CD4-positive, alpha-beta T cell treated with Interleukin-17A for 1 hour (primary cell): ENCODE measurements around the gene RYR2.

Experiments used
- DNase-seq: peaks from one replicate; pipeline ENCODE4 v3.0.0-alpha.2; 2020

The RYR2 gene

DNA sequence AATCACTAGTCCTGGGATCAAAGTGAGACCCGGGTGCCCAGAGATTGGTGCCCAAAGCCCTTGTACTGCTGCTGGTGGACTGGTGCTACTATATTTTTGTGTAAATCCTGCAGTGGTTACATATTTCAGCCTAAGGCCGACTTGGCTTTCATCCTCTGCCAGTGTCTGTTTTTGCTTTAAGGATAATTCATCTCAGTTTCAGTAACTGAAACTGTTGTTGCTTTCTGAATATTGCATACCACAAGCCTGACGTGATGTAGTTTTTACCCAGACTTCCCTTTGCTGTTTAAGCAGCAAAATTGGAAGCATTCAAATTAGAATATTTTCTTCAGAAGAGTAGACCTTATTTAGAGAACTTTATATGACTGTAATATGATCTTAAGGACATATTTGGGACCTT lies 341.8 kb downstream of the RYR2 start:
- no peak for DNase-seq

DNA sequence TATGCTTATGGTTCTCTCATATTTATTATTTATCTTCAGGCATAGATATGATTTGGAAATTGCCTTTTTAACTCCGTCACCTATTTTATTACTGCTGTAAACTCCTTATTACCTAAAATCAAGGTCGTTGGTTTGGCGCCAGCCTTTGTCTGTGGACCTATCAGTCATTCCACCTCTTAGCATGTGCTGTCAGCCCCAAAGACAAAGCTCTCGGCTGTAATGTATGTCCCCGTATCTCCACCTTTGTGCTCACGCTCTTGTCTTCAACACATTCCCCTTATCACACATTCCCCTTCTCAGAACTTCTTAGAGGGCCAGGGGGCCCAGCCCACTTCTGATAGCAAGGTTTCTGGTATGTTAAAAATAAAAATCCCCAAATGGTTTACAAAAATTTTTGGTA lies 342.2 kb downstream of the RYR2 start:
- no peak for DNase-seq

DNA sequence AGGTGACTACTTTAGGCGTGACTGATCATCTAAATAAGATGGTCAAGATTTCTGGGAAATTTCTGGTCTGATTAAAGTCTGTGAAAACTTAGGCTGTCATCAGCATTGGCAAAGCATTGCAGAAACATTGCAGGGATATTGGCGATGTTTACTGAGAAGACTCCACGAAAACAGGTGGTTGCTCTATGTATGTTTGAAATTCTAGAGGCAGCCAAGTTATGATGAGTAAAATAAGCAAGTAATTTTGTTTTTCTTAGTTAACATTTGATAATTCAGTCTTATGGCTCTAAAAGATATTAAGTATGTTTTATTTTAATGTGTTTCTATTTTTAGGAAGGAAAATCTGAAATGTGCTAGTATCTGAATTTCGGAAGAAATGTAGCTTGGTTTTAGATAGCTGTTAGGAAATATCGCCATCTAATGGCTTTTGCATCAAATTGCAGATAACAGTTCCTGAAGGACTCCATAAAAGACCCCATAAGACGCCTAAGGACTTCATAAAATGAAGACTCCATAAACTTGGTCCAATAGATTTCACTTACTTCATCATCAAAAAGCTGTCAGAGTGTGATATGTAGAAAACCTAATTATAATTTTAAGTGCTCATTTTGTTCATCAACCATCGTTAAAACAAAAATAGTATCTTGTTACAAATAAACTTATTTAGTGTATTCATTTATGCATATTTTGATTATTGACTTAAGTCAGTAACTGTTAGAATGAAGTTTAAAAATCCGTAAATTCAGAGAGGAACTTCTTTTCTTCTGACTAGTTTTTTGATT lies 344.6 kb downstream of the RYR2 start:
- no peak for DNase-seq

DNA sequence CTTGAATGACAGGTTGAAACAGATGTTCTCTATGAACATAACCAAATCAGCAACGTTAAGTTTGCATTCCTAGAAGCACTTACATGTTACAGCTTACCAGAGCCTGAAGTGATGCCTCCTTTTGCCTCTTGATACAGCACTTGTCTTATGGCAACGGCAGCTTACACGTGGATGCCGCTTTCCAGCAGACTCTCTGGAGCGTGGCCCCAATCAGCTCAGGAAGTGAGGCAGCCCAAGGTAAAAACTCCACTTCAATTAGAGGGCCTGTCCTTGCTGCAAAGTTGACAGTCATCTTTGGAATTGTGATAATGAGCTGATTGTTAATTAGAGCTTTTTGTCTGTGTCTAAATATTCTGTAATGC lies 345.1 kb downstream of the RYR2 start:
- DNase-seq, result no peak

DNA sequence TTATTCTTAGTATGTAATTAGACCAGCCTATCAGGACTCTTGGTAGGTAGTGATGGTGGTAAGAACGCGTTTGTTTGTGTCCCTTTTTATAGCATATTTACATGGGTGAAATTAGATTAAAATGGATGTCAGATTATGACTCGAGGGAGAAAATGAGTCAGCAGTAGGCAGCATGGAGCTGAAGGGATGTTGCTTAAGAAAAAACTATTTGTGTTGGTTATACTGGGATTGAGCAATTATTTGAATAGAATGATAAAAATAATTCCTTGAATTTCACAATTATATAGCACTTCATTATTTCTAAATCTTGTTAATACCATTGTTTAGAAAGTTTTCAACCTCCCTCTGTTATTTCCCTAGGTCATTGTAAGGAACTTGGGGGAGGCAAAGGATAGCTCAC lies 348.8 kb downstream of the RYR2 start:
- no peak for DNase-seq

DNA sequence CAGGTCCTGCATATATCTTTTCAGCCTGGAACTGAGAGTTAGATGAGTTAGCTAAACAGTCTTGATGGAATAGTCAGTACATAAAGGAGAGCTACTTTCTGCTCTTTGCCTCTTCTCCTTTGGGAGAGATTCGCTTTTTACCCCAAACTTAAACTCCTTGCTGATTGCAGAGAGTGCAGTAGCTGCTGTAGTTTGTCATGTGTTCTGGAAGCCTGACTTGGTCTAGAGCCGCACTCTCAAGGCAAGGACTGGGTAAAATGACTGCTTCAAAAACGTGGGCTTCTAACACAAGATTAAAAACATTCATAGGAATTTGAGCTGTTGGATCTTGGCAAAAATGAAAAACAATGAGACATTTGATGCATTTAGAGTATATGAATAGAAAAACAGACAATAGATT lies 351.6 kb downstream of the RYR2 start:
- DNase-seq, result no peak

DNA sequence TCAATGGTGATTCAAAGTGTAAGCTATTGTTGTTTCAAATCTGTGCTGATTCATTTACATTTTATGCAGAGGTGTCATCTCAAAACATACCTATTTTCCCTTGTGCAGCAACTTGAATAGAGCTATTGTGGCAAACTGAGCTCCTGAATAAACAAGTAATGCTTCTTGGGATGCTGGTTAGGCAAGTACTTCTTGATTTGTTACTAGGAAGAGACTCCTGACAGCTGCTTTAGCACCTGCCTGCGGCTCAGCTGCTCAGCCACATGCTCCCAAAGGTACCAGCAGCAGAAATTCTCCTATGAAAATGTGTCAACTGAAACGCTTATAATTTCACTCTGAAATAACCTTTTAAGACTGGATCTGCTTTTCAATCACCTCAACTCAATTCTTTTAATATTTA lies 352.3 kb downstream of the RYR2 start:
- no peak for DNase-seq

DNA sequence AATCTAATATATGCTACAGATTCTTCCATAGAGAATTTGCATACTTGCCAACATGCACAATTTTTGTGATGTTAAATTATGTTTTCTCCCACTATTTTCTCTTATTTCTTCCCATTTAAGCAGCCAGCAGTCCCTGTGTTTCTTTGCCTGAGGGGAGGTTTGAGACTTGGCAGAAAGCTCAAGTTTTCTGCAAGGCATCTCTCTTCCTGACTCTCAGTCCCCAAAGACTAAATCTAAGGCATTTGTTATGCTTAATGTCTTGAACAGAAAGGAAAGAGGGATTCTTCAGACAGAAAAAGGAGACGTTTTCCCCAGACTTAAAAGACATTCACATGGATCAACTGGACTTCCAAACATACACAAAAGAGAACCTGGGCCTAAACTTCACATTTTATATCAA lies 354.4 kb downstream of the RYR2 start:
- DNase-seq, result no peak

DNA sequence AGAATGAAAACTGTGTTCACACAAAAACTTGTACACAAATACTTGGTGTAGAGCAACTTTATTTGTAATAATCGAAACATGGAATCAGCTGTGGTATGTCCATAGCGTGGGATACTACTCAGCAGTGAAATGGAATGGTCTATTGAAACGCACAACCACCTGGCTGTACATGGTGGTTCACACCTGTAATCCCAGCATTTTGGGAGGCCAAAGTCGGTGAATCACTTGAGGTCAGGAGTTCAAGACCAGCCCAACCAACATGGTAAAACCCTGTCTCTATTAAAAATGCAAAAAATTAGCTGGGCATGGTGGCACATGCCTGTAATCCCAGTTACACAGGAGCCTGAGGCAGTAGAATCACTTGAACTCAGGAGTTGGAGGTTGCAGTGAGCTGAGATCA lies 356.8 kb downstream of the RYR2 start:
- DNase-seq, result no peak

DNA sequence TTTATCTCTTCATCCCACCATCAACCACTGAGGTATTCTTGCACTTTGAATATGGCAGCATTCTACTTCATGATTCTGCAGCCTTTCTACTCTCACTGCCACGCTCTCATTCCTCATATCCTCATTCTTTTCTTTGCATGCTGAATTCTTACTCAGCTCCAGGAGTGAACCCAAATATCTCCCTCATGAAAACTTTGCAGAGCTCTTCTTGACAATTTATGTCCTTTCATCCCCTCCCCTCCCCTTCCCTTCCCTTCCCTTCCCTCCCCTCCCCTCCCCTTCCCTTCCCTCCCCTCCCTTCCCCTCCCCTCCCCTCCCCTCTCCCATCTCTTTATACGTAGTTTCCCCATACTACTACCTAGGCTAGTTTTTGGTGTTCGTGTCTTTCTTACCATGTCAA lies 363.9 kb downstream of the RYR2 start:
- no peak for DNase-seq

DNA sequence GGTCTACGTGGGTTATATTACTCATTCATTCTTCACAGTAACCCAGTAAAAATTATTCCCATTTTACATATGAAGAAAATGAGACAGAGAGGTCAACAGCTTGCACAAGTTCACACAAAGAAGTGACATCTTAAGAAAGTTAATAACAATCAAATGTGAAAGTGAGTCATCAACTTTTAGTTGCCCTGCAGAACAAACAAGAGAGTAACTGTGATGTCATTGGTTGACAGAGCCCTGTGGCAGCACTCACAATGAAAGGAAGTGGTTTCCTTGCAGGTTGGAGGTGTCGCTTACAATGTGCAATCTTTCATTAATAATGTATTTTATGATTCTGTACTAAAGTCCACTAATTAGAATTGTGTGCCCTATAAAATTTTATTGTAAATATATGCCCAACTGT lies 369.6 kb downstream of the RYR2 start:
- DNase-seq, result peak; percentile 68

DNA sequence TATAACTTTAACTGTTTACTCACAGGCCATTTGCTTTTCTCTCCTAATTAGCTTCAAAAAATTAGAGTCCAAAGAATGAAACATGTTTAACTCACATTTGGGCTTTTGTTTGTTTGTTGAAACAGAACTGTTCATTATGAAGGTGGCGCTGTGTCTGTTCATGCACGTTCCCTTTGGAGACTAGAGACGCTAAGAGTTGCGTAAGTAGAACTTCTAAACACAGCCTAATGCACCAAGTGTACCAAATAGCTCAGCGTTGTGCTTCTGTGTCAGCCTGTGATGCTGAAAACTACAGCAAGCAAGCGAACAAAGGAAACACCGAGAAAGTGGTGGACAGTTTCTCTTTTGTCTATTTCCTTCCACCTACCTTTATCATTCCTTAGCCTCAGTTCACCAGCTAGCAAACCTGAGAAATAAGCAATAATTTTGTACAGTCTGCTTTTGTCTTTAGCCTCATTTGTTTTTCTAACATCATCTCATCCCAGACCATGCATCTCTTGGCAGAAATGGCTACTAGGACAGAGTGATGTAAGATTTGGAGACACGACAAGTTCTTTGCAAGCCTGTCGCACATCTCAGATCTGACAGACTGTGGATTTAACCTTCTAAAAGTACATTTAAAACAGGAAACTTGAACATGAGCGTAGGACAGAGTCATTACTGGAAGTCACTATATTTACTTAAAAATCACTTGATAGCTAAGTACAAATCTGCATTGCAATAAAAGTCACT lies 375.1 kb downstream of the RYR2 start:
- DNase-seq, result no peak

DNA sequence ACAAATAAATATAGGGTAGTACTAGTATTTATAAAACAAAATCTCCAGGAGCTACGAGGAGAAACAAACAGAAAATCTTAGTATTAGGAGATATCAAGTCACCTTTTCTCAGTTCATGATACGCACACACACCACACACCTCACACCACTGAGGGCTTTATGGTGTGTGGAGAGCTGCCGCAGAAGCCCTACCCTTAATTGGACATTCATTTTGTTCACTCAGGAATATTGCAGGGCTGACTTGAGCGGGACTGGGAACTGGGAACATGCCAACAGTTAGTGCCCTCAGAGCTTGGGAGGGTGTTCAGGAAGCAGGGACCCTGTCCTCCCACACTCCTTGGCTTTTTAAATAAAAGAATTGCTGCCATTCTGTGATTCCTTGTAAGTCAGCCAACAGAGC lies 386.8 kb downstream of the RYR2 start:
- no peak for DNase-seq

DNA sequence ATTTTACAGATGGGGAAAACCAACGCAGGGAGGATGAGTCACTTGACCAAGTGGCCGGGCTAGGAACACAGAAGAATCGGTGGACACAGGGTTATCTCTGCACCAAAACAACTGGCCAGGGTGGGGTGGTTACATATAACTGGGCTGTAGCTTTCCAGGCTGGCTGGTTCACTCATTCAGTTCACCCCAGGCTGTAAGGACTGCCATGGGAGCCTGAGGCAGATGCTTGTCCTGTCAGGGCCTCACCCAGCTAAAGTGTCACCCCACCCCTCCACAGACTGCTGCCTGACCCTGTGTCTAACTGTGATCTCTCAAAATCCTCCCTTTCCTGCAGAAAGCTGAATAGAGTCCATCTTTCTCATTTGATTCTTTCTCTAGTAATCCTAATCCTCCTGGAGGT lies 387.3 kb downstream of the RYR2 start:
- DNase-seq, result no peak

DNA sequence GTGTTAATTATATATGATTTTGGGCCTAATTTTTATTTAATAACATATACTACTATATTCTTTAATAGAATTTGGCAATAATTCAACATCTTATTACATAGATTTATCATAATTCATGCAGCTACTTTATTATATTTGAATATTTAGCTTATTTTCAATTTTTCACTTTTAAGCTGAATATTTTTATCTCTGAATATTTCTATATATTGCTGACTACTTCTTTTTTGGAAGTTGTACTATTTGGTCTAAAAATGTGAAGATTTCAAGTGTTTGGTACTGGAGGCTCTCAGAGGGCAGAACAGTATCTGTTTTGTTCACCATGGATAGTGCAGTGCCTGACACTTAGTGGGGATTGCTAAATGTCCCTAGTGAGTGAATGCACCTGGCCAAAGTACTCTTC lies 389.5 kb downstream of the RYR2 start:
- no peak for DNase-seq

DNA sequence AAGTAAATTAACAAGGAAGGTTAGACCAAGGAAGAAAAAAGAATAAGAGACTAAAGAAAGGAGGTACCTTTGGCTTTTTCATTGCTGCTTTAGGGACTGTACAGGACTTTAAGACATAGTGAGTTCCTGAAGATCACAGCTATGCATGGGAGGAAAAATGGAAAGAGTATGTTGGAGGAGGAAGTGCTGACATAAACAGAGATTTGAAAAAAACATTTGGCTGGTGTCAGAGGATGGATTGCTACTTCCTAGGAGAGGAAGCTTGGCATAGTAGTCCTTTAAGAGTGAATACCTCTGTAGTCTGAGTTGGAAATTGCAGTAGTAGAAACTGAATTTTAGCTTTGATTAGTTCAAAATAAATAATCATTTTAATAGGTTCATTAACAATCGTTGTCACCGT lies 398.4 kb downstream of the RYR2 start:
- DNase-seq, result no peak

DNA sequence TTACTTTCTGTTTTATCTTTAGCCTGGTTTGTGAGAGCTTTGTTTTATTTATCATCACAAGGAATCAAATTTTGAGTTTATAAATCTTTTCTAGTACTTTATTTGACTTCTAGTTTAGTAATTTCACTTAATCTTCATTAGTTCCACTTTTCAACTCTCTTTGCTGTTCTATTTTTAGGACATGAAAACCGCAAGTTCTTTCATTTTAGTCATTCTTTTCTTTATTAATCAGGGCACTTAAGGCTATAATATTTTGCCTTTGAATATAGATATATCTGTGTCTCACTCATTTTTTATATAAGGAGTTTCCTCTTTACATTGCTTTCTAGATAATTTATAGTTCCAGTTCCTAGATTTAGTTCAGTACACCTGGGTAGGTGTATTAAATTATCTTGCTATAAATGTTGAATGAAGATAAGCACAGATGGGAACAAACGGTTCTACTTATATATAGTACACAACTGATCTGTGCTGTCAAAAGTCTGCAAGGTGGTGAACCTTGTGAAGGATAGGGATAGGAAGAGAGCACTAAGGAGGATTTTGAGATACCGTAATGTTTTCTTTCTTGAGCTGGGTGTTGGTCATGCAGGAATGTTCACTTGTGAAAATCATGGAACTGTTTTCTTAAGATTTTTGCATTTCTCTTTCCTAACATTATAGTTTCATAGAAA lies 402.3 kb downstream of the RYR2 start:
- DNase-seq, result no peak

DNA sequence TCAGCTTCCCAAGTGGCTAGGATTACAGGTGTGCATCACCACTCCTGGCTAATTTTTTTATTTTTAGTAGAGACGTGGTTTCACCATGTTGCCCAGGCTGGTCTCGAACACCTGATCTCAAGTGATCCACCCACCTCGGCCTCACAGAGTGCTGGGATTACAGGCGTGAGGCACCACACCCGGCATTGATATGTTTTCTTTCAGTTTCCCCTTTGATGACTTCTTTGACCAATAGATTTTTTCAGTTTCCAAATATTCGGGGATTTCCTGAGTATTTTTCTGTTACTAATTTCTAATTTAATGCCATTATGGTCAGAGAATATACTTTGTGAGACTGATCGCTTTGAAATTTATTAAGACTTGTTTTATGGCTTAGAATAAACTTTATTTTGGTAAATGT lies 406.1 kb downstream of the RYR2 start:
- no peak for DNase-seq

DNA sequence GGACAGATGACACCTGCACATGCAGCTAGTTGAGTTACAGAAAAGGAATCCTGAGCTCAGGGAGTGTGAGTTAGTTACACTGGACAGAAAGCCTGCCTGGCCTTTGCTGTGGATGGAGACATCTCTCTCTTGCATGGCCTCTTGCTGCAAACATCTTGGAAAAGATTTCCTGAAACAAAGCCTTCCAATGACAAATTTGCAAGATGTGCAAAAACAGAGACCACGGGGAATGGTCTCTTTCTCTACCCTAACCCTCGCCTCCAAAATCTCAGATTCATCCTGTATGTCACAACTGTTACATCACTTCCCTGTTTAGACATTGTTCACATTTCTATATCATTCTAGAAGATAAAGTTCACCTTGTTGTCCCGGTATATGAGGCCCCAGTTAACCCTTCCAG lies 415.6 kb downstream of the RYR2 start:
- DNase-seq, result no peak

DNA sequence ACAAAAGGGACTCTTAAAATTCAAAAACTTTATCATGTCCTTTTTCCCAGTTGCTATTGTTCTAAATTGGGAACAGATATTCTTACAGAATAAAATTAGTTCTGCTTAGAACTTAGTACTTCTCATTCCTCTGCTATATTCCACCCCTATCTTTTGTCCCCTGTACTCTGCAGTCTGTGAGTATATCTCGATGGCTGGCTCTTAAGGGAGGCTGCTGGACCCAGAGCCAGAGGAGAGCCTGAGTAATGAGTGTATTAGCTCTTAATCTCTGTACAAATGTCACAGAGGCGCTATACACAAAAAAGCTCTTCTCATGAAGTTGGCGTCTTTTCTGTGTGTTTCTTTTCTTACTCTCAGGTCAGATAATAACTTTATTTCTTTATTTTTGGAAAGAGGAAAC lies 425.3 kb downstream of the RYR2 start:
- DNase-seq, result no peak

DNA sequence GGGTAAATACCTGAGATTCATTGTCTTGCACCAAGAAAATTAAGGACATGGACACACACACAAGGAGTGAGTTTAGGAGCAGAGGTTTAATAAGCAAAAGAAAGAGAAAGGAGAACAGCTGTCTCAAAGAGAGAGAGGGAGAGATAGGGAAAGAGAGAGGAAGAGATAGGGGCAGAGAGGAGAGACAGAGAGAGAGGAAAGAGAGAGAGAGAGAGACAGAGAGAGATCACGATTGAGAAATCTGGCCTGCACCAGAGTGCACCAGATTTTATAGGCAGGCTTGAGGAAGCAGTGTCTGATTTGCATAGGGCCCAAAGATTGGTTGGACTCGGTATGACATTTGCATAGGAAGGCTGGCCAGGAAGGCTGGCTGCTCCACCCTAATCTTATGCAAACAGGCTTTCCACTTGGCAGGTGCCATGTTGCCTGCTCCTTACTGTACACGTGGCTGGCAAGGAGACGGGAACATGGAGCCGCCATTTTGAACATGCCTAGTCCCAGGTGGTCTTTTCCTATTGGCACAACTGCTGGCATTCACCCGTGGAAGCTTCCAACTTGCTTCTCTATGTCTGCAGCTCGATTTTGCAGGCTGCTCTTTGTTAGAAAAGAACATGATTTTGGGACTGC lies 428.8 kb downstream of the RYR2 start:
- no peak for DNase-seq

DNA sequence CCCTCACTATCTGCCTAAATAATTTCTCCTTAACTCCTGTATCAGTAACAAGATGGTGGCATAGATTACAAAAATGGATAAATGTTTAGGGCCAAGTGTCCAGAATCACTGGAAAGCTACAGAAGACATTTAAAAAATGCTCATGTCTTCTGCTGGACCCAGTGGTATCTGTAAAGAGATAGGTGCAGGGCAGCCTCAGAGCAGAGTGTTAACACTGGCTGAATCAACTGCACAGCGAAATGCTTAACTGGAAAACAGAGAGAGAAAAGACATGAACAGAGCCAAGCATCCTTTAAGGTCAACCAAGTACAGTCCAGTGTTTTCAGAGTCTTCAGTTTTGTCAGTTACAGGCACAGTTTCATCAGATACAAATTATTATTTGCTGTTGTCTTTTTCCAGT lies 429.4 kb downstream of the RYR2 start:
- no peak for DNase-seq

DNA sequence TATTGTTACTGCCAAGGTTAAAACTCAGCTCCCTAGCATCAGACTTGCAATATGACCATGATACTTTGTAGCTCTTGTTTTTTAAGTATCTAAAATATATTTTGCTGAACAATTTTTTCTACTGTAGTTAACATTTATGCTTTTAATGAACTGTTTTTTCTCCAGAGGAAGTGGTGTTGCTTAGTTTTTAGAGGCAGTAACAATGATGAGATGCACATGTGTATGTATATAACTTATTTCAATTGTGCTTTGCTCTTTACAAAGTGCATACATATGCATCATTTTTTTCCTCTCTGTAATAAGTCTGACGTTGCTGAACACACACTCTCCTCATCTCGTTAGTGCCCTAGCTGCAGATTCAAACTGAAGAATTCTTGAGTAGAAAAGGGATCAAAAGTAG lies 430.0 kb downstream of the RYR2 start:
- no peak for DNase-seq

DNA sequence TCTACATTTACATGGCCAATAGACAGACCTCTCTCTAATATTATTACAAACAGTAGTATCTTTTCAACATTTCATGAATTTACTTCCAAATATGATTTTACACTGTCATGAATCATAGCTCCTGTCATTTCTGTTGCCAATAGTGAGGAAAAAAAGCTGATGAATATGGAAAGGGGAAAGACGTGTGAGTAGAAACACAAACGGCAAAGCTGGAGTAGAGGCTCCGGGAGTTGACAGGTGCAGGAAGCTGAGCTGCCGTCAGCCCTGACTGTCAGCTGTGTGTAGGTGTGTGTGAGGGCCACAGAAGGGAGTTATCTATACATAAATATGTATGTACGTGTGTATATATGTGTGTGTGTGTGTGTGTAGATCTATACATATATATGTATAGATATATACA lies 431.9 kb downstream of the RYR2 start:
- DNase-seq, result no peak
